Erythroblast (primary cell): Measurements from ENCODE around the gene CUBN.
A peak's percentile ranks its signal among the peaks of the same experiment; 100 is the strongest.

Source experiments
- DNase-seq, 2 experiments: peaks; one replicate each; lab custom pipeline; 2025; lab: John Stamatoyannopoulos, UW
- GATA1 ChIP-seq: IDR thresholded peaks from 2 replicates; pipeline ENCODE4 v1.6.1; 2011; ENCODE audit warnings: low read depth, mild to moderate bottlenecking, control low read depth, low read length, moderate library complexity
- POLR2A ChIP-seq: IDR thresholded peaks from 2 replicates; pipeline ENCODE4 v1.6.1; 2011; ENCODE audit warnings: mild to moderate bottlenecking, low read length

CUBN gene

DNA sequence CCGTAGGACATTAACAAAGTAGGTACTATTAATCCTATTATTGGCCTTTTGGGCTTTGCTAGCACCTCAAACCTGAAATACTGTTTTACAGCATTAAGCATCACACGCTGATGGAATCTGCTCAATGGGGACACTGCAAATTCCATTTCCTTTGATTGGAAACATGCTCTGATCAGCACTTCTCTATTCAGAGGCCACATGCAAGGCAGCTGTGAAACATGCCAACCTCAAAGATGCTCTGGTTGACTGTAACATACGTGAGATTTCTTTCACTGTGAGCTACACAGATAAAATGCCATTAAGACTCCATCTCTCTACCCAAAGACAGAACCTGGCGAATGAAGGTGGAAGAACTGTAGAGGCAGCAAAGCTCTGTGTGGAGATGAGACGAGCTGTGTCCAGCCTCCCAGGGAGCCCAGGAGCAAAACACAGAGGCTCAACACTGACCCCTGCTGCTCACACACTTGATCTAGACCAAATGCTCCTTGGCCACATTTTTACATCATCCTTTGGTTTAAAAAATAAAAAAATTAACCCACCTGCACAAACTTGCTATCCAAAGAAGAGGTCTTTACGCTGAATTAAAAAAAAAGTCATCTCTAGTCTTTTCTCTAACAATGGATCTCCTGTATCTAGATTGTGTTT, 320.4 kb downstream of the CUBN start:
- TF ChIP-seq GATA1 (no peak), POLR2A (no peak)
- DNase-seq: peak; percentile 63 to 73

DNA sequence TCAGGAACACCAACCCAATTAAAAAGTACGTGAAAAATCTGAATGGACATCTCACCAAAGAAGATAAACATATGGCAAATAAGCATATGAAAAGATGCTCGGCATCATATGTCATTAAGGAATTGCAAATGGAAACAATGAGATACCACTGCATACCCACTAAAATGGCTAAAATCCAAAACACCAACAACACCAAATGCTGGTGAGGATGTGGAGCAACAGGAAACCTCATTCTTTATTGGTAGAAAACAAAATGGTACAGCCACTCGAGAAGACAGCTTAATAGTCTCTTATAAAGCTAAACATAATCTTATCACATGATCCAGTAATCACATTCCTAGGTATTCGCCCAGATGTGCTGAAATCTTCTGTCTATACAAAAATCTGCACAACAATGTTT, 325.5 kb downstream of the CUBN start:
- DNase-seq: no peak
- TF ChIP-seq POLR2A (no peak), GATA1 (no peak)

DNA sequence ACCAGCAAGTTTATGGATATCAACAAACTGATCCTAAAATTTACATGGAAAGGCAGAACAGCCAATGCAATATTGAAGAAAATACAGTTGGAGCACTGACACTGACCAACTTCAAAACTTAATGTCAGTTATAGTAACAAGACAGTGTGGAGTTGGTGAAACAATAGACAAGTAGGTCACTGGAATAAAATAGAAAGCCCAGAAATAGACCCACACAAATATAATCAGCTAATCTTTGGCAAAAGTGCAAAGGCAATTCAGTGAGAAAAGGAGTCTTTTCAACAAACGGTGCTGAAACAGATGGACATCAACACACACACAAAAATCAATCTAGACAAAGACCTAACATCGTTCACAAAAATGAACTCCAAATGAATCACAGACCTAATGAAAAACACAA, 326.1 kb downstream of the CUBN start:
- DNase-seq: no peak
- TF ChIP-seq GATA1 (no peak), POLR2A (no peak)

DNA sequence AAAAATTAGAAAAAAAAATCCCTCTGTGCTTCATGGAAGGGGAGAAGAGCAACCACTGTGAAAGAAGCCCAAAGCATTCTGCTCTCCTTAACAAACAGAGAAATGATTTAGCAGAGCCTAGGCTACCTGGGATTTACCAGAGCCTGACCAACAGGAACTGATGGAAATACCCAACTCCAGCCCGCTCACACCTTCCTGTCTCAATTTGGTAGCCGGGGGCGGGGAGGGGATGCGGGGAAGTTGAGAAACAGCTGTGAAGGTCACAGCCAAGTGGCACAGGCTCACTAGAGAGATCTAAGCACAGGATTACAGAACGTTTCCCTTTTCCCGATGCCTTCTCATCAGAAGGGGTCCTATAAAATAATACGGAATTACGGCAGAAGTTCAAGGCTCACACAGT, 330.0 kb downstream of the CUBN start:
- DNase-seq: no peak
- TF ChIP-seq POLR2A (no peak), GATA1 (no peak)

DNA sequence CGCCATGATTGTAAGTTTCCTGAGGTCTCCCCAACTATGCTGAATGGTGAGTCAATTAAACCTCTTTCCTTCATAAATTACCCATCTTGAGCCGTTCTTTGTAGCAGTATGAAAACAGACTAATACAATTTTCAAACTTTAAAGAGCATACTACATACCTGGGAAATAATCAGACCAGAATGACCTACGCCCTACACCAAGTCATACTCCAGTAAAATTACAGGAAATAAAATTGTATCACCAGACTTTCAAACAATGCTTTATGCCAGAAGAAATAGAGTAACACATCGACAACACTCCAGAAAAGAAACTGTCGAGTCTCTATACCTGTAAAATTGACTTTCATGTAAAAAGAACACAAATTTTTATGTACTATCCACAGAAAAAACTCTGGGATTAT, 331.0 kb downstream of the CUBN start:
- TF ChIP-seq POLR2A (no peak), GATA1 (no peak)
- DNase-seq: no peak

DNA sequence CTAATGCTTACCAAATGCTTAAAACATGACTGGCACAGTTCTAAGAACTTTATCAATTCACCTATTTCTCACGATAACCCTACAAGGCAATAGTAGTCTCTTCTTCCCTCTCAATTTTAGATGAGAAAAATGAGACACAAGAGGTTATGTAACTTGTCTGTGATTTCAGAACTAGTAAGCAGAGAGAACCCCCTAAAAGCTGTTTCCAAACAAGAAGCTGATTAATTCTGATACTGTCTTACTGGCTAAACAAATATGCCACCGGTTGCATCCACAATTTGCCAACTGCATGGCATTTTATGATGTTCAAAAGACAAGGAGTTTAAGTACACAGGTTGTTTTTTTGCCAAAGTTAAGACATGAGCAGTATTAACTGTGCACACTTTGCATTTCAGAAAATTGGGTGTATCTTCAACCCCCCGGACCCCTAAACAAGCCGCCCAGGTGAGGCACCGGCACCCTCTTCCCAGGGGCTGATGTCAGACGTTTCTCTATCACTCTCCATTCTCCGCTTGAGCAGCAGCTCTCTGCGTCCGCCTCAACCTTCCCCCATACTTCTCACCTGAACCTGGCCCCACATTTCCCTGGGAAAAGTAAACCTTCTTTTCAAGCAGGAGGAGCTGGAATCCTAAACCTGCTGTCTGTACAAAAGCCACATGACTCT, 334.1 kb downstream of the CUBN start:
- TF ChIP-seq GATA1 (no peak), POLR2A (no peak)
- no peak for DNase-seq

DNA sequence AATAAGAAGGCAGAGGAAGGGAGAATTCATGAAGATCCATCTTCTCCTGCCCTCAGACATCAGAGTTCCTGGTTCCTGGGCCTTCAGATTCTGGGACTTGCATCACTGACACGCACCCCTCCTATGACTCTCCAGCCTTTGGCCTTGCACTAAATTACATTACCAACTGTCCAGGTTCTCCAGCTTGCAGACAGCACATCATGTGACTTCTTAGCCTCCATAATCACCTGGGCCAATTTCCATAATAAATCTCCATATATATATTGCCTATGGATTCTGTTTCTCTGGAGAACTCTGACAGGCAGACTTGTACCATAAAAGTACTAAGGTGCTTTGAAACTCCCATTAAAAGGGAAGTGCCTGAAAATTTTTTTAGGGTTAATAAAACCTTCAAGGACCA, 335.6 kb downstream of the CUBN start:
- no peak for TF ChIP-seq POLR2A
- no peak for TF ChIP-seq GATA1
- no peak for DNase-seq

DNA sequence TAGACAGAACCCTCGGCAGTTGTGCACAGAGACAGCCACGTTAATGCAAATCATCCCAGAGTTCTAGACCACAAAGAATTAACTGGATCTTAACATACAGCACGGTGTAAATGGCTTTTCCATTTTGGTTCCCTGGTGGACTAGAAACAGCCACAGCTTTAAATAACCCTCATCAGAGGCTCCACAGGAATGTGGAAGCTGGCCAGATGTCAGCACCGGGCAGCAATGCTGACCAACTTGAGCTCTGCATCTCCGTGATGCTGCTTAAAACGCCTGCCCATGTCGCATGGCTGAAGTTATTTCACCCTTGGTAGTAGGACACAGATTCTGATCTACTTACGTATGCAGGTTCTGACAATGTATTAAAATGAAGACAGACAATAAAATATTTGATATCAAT, 336.9 kb downstream of the CUBN start:
- TF ChIP-seq POLR2A (no peak), GATA1 (no peak)
- DNase-seq: no peak

DNA sequence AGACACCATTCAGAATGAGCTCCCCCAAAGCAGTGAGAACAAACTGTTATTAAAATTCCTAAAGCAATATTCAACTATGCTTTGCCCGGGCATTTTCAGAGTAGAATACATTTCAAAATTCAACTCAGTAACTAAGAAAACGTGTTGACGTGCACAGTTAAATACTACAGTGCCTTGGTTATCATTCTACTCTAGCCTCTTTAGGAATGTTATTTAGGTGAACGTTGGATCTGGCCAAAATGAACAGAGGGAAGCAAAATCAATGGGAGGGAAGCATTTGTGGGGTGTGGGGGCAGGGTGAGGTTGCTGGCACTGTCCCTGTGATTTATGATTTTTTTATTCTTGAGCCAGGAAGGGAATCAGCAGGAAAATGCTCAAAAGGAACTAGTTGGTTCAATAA, 339.8 kb downstream of the CUBN start:
- DNase-seq: no peak
- no peak for TF ChIP-seq POLR2A
- TF ChIP-seq GATA1: no peak

DNA sequence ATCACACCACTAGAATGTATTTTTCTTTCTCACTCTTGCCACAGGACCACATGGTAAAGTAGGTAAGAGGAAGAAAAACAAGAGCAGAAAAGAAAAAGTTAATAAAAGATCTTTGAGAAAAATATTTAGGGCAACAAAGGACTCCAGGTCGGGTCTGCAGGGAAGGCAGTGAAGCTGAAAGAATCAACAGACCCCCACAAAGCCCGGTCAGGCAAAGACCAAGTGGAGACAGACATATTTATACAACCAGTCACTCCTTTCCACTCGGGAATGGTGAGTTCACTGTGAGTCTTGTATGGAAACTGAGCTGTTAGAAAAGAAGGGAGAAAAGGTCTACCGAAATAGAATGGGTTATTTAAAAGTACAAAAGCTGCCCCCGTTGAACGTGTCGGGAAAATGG, 340.4 kb downstream of the CUBN start:
- TF ChIP-seq GATA1: no peak
- no peak for TF ChIP-seq POLR2A
- no peak for DNase-seq

DNA sequence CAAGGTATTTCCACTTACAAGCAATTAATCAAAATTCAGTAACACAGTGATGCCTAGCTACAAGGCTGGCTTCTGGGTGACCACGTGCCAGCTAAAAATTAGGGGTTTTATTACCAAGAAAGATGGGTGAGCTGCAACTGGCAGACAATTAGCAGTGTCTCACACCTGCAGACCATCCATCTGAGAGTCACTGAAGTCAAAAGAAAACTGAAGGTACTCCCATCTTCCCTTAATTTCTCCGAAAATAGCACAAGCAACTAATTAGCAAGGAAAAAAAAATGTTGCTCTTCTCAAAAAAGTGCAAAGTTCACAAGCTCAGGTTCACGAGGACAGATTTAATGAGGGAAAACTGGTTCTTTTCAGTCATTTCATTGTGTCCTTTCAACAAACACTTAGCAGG, 340.8 kb downstream of the CUBN start:
- TF ChIP-seq POLR2A: no peak
- no peak for TF ChIP-seq GATA1
- no peak for DNase-seq

DNA sequence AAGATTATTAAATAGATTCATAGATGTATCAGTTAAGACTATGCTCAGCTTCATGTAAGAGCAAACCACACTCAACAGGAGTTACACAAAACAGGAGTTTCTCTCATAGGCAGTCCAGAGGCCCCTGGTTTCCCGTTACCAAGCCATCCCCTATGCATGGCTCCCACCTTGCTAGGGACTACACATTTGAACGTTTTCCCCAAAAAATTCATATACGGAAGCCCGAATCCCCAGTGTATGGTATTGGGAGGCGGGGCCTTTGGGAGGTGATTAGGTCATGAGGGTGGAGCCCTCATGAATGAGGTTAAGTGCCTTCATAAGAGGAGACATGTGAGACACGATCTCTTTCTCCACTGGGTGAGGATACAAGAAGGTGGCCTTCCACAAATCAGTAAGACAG, 341.5 kb downstream of the CUBN start:
- DNase-seq: no peak
- TF ChIP-seq GATA1 (no peak), POLR2A (no peak)

DNA sequence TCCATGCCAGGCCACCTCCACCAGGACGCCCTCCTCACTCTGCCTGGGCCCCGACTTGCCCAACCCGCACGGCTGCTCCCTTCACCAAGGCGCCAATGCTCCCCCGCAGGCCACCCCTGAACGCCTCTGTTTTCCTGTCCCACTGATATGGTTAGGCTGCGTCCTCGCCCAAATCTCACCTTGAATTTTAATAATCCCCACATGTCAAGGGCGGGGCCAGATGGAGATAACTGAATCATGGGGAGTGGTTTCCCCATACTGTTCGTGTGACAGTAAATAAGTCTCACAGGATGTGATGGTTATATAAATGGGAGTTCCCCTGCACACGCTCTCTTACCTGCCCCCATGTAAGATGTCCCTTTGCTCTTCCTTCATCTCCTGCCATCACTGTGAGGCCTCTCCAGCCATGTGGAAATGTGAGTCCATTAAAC, 342.2 kb downstream of the CUBN start:
- DNase-seq: no peak

DNA sequence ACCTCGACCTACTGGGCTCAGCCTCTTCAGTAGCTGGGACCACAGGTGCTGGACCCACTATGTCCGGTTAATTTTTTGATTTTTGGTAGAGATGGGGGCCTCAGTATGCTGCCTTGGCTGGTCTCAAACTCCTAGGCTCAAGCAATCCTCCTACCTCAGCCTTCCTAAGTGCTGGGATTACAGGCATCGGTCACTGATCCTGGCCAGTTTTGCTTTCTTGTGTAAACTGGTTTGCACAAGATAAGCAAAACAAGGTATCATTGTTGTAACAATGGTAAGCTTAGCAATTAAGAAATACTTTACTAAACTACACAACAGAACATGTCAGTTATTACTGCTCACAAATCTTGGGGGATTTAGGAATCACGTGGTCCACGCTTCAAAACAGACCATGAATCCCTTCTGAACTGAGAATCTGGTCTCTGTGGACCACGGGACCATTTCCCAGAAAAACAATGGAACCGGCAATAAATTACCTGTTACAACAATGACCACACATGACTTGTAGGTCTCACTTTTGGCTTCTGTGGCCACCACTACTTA, 349.2 kb downstream of the CUBN start:
- TF ChIP-seq POLR2A: no peak
- no peak for TF ChIP-seq GATA1
- DNase-seq: no peak

More for the DNA sequence above, 342.2 kb downstream of the CUBN start:
- TF ChIP-seq GATA1: no peak
- TF ChIP-seq POLR2A: no peak

DNA sequence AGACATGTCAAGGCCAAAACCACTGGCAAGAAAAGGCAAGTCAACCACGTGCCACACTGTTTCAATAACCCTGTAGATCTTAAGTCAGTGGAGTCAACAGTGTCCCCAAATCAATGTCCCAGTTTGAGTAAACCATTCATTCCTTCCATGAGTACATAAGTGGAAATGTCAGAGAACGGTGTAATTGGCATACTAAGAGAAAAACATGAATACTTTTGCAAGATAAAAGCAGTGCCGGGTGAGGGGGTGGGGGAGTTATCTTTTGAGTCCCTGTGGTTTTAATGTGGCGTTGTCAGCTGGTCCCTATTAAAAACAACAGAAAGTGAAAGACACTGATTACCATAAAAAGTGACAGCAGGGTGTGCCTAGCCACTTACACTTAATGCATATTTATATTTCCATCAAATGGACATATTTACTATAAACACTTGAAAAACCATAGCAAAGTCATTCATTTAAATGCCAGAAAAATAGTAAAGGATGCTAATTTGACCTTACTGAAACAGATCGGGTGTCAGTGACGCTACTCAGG, 350.2 kb downstream of the CUBN start:
- TF ChIP-seq GATA1: no peak
- TF ChIP-seq POLR2A: no peak
- DNase-seq: no peak
